Measurements from ENCODE around the gene GK.
"Not testable (repeated sequence)": the region's sequence is repeated elsewhere in the genome, so short reads cannot be mapped to it uniquely, and the experiment has no call there.

The GK gene

GRCh38 chrX:30622361-30622760, 30.9 kb upstream of the GK start:
- Histone ChIP-seq H3K79me2 (ENCODE audit: insufficient read depth, low read length) (no peaks in the 10 kb centered on the region), H3F3A (ENCODE audit: low read depth) (no peaks in the 10 kb centered on the region), H3K9me3 (ENCODE audit: insufficient read depth, low read depth, low read length) (no peaks in the 10 kb centered on the region), H3K27me3 (ENCODE audit: insufficient read depth, low read length, poor library complexity, severe bottlenecking) (no peaks in the 10 kb centered on the region), H3K9ac (ENCODE audit: low read depth, low read length, poor library complexity, severe bottlenecking) (no peak overlapping the region), H4K20me1 (ENCODE audit: insufficient read depth, low read length, poor library complexity, severe bottlenecking) (no peaks in the 10 kb centered on the region), H3K4me2 (ENCODE audit: low read depth, low read length, poor library complexity, severe bottlenecking) (no peak overlapping the region), H2AFZ (ENCODE audit: low read length) (no peak overlapping the region), H3K4me3 (ENCODE audit: low read length, poor library complexity, severe bottlenecking) (no peak overlapping the region), H3K36me3 (ENCODE audit: insufficient read depth, low read length) (no peaks in the 10 kb centered on the region), H3K4me1 (ENCODE audit: insufficient read depth, low read length, poor library complexity, severe bottlenecking) (no peaks in the 10 kb centered on the region), H3K9me2 (replicated peaks; ENCODE audit: low read depth, low read length) (no peaks in the 10 kb centered on the region)
- no peak for TF ChIP-seq EZH2phosphoT487 (IDR thresholded peaks at IDR 0.05; ENCODE audit: borderline replicate concordance)
- TF ChIP-seq CTCF (conservative IDR thresholded peaks at IDR 0.05; ENCODE audit: low read length): no peak

- TF ChIP-seq CTCF (conservative IDR thresholded peaks at IDR 0.05; ENCODE audit: low read length) (no peak), EZH2phosphoT487 (IDR thresholded peaks at IDR 0.05; ENCODE audit: borderline replicate concordance) (no peak)
- no peak overlapping the region for H2AFZ ChIP-seq (ENCODE audit: low read length)
- no peaks in the 10 kb centered on the region for H3K79me2 ChIP-seq (ENCODE audit: insufficient read depth, low read length)
- no peaks in the 10 kb centered on the region for H3K9me3 ChIP-seq (ENCODE audit: insufficient read depth, low read depth, low read length)
- no peaks in the 10 kb centered on the region for H3K9me2 ChIP-seq (replicated peaks; ENCODE audit: low read depth, low read length)
- no peaks in the 10 kb centered on the region for H3K4me1 ChIP-seq (ENCODE audit: insufficient read depth, low read length, poor library complexity, severe bottlenecking)
- H3F3A ChIP-seq (ENCODE audit: low read depth): no peaks in the 10 kb centered on the region
- no peak overlapping the region for H3K4me3 ChIP-seq (ENCODE audit: low read length, poor library complexity, severe bottlenecking)
- no peaks in the 10 kb centered on the region for H4K20me1 ChIP-seq (ENCODE audit: insufficient read depth, low read length, poor library complexity, severe bottlenecking)
- H3K4me2 ChIP-seq (ENCODE audit: low read depth, low read length, poor library complexity, severe bottlenecking): no peak overlapping the region
- no peaks in the 10 kb centered on the region for H3K36me3 ChIP-seq (ENCODE audit: insufficient read depth, low read length)
- H3K9ac ChIP-seq (ENCODE audit: low read depth, low read length, poor library complexity, severe bottlenecking): no peak overlapping the region
- no peaks in the 10 kb centered on the region for H3K27me3 ChIP-seq (ENCODE audit: insufficient read depth, low read length, poor library complexity, severe bottlenecking)
Measured at GRCh38 chrX:30626402-30626801, 26.8 kb upstream of the GK start.

GRCh38 chrX:30627818-30628652, 25.2 kb upstream of the GK start:
- Histone ChIP-seq H3K4me1 (ENCODE audit: insufficient read depth, low read length, poor library complexity, severe bottlenecking) (no peaks in the 10 kb centered on the region), H3K9me2 (replicated peaks; ENCODE audit: low read depth, low read length) (no peaks in the 10 kb centered on the region), H3K27me3 (ENCODE audit: insufficient read depth, low read length, poor library complexity, severe bottlenecking) (no peaks in the 10 kb centered on the region), H3K79me2 (ENCODE audit: insufficient read depth, low read length) (no peaks in the 10 kb centered on the region), H4K20me1 (ENCODE audit: insufficient read depth, low read length, poor library complexity, severe bottlenecking) (no peaks in the 10 kb centered on the region), H3K4me3 (ENCODE audit: low read length, poor library complexity, severe bottlenecking) (no peak overlapping the region), H2AFZ (ENCODE audit: low read length) (no peak overlapping the region), H3K9ac (ENCODE audit: low read depth, low read length, poor library complexity, severe bottlenecking) (no peak overlapping the region), H3K4me2 (ENCODE audit: low read depth, low read length, poor library complexity, severe bottlenecking) (no peak overlapping the region), H3K36me3 (ENCODE audit: insufficient read depth, low read length) (no peaks in the 10 kb centered on the region), H3F3A (ENCODE audit: low read depth) (no peaks in the 10 kb centered on the region), H3K9me3 (ENCODE audit: insufficient read depth, low read depth, low read length) (no peaks in the 10 kb centered on the region)
- TF ChIP-seq CTCF (conservative IDR thresholded peaks at IDR 0.05; ENCODE audit: low read length): no peak
- no peak for TF ChIP-seq EZH2phosphoT487 (IDR thresholded peaks at IDR 0.05; ENCODE audit: borderline replicate concordance)

- H3K4me1 ChIP-seq (ENCODE audit: insufficient read depth, low read length, poor library complexity, severe bottlenecking); H3K4me3 ChIP-seq (ENCODE audit: low read length, poor library complexity, severe bottlenecking); H3F3A ChIP-seq (ENCODE audit: low read depth); H3K36me3 ChIP-seq (ENCODE audit: insufficient read depth, low read length); H3K27me3 ChIP-seq (ENCODE audit: insufficient read depth, low read length, poor library complexity, severe bottlenecking); H3K9me2 ChIP-seq (replicated peaks; ENCODE audit: low read depth, low read length); H2AFZ ChIP-seq (ENCODE audit: low read length); H3K9ac ChIP-seq (ENCODE audit: low read depth, low read length, poor library complexity, severe bottlenecking); H3K4me2 ChIP-seq (ENCODE audit: low read depth, low read length, poor library complexity, severe bottlenecking); H3K9me3 ChIP-seq (ENCODE audit: insufficient read depth, low read depth, low read length); H4K20me1 ChIP-seq (ENCODE audit: insufficient read depth, low read length, poor library complexity, severe bottlenecking); H3K79me2 ChIP-seq (ENCODE audit: insufficient read depth, low read length): not testable (repeated sequence)
Measured at GRCh38 chrX:30634070-30634469, 19.2 kb upstream of the GK start.
